GM19455 (cell line): ENCODE results near the gene PKNOX2.

ENCODE experiments used
- ATAC-seq: cut with Tn5 transposase; IDR thresholded peaks from one replicate; pipeline ENCODE4 v1.9.1; 2021; ENCODE audit not compliant: unreplicated experiment

Gene PKNOX2

GRCh38 chr11:125351033-125351867, 186.7 kb downstream of the PKNOX2 start:
- ATAC-seq = no peak

- ATAC-seq = no peak
Observed at GRCh38 chr11:125351868-125352250, 187.3 kb downstream of the PKNOX2 start.

GRCh38 chr11:125356797-125357196, 192.2 kb downstream of the PKNOX2 start:
- ATAC-seq = no peak

- ATAC-seq = no peak
Observed at GRCh38 chr11:125357551-125357950, 193.0 kb downstream of the PKNOX2 start.

- no peak for ATAC-seq
Observed at GRCh38 chr11:125358254-125358840, 193.8 kb downstream of the PKNOX2 start.

GRCh38 chr11:125359130-125359529, 194.6 kb downstream of the PKNOX2 start:
- no peak for ATAC-seq

- ATAC-seq = no peak
Observed at GRCh38 chr11:125360066-125360465, 195.5 kb downstream of the PKNOX2 start.

- ATAC-seq = no peak
Observed at GRCh38 chr11:125364121-125364826, 199.7 kb downstream of the PKNOX2 start.

GRCh38 chr11:125365196-125365931, 200.8 kb downstream of the PKNOX2 start:
- no peak for ATAC-seq

GRCh38 chr11:125367710-125368109, 203.2 kb downstream of the PKNOX2 start:
- ATAC-seq = no peak

GRCh38 chr11:125368757-125369156, 204.2 kb downstream of the PKNOX2 start:
- ATAC-seq = no peak

GRCh38 chr11:125369808-125370207, 205.3 kb downstream of the PKNOX2 start:
- no peak for ATAC-seq

- no peak for ATAC-seq
Observed at GRCh38 chr11:125370561-125371389, 206.2 kb downstream of the PKNOX2 start.

- no peak for ATAC-seq
Observed at GRCh38 chr11:125371431-125371935, 206.9 kb downstream of the PKNOX2 start.

- no peak for ATAC-seq
Observed at GRCh38 chr11:125372088-125372487, 207.5 kb downstream of the PKNOX2 start.

- no peak for ATAC-seq
Observed at GRCh38 chr11:125372911-125373310, 208.4 kb downstream of the PKNOX2 start.

GRCh38 chr11:125373426-125374391, 209.2 kb downstream of the PKNOX2 start:
- no peak for ATAC-seq

- ATAC-seq = no peak
Observed at GRCh38 chr11:125374398-125374797, 209.8 kb downstream of the PKNOX2 start.

GRCh38 chr11:125375146-125375545, 210.6 kb downstream of the PKNOX2 start:
- no peak for ATAC-seq
